Erythroblast (primary cell): ENCODE data around the gene TEKTIP1.

Source experiments
- GATA1 ChIP-seq: IDR thresholded peaks from 2 replicates; pipeline ENCODE4 v1.6.1; 2011; ENCODE audit warnings: low read depth, mild to moderate bottlenecking, control low read depth, low read length, moderate library complexity
- POLR2A ChIP-seq: IDR thresholded peaks from 2 replicates; pipeline ENCODE4 v1.6.1; 2011; ENCODE audit warnings: mild to moderate bottlenecking, low read length

DNA sequence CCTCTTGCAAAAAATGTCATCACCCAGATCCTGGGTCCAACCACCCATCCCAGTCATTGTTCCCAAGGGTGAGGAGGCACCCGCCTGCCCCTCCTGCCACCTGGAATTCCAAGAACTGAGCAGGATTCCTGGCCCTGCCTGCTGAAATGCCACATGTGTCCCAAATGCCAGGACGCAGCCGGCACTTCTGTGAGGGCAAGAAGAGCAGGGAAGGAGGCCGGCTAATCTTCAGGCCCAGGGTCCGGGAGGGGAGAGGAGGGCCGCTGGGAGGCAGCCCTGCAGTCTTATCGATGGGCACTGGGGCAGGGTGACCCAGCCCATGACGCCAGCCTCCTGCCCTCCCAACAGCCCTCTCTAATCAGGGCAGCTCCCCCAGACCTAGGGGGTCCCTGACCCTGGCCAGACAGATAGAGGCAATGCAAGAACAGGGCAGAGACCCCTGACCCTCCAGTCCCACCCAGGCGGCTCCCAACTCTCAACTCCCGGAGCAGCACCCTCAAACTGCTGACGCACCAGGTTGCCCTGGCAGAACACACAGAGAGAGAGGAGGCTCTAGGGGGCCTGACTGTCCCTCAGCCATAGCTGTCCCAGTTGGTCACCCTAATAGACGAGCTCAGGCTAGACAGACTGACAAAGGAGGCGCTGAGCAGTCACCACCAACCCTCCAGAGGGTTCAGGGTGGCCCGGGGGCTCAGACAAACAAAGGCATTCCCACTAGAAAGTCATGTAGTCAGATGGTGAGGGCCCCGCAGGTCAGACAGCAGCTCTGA is 16.9 kb downstream of the TEKTIP1 start:
- no peak for TF ChIP-seq POLR2A
- no peak for TF ChIP-seq GATA1
